HepG2 (cell line): ENCODE data around the gene TMEM63B. TPM values are rescaled to one million over a fixed set of nuclear protein-coding genes. Genes with fewer than 3 reads are reported as not detected.
"Not testable (repeated sequence)": the region's sequence is repeated elsewhere in the genome, so short reads cannot be mapped to it uniquely, and the experiment has no call there.

Experiments
- ATAC-seq: fragments of 200-7000 bp; cut with Tn5 transposase; 3 replicates; pipeline ENCODE4 v1.9.1; 2020; ENCODE audit warnings: mild to moderate bottlenecking, moderate library complexity
- BruUV-seq: library from RNA; stranded (reverse); fragments of 400-500 nt; replicated peaks from 2 replicates; lab custom pipeline; 2021; lab: Mats Ljungman, UMichigan
- CTCF ChIA-PET: fragments of 300-600 bp; formaldehyde crosslinking; extraction: SDS; loops from one replicate; lab custom pipeline; 2021; ENCODE audit warnings: low total read pairs, inconsistent platforms, low intra/inter-chr PET ratio; lab: Yijun Ruan, JAX
- POLR2A ChIA-PET: fragments of 350-600 bp; sonication (Branson Sonifier 250); formaldehyde crosslinking; loops from one replicate; lab custom pipeline; 2020; ENCODE audit warnings: antibody characterized with exemption, inconsistent platforms; lab: Yijun Ruan, JAX
- DNase-seq: peaks from one replicate; pipeline ENCODE4 v3.0.0-alpha.2; 2015; ENCODE audit warnings: low spot score
- FAIRE-seq: peaks from 3 replicates; lab custom pipeline; 2011; peaks lifted over from hg19 to GRCh38; lab: Jason Lieb, UNC
- H2AFZ ChIP-seq: one replicate; pipeline ENCODE4 v1.6.1; 2011; ENCODE audit warnings: low read length, inconsistent platforms
- H3K27ac ChIP-seq: fragments of 300-600 bp; 3 replicates; pipeline ENCODE4 v1.8.0; 2011; ENCODE audit warnings: mixed run types, mild to moderate bottlenecking, mixed read lengths, low read length, inconsistent platforms; ENCODE audit not compliant: insufficient read depth; ENCODE audit errors: extremely low read length
- H3K27me3 ChIP-seq, 2 experiments: fragments of 200-600 bp in 1 of 2; 2 replicates in 1 of 2; 3 replicates in 1 of 2; pipeline versions ENCODE4 v1.6.0 to v1.8.0; 2011; ENCODE audit warnings: low read length in 2 of 2, mild to moderate bottlenecking in 2 of 2, moderate library complexity in 2 of 2, inconsistent platforms in 1 of 2; ENCODE audit not compliant: insufficient read depth in 2 of 2, control insufficient read depth in 1 of 2
- H3K36me3 ChIP-seq, 2 experiments: fragments of 200-600 bp in 1 of 2; replicated peaks in 1 of 2; 2 replicates in 1 of 2; 3 replicates in 1 of 2; pipeline versions ENCODE4 v1.5.1 to v1.8.0; 2011; ENCODE audit warnings: low read length in 2 of 2, inconsistent platforms in 1 of 2; ENCODE audit not compliant: insufficient read depth in 2 of 2, control insufficient read depth in 1 of 2
- H3K4me1 ChIP-seq: 2 replicates; pipeline ENCODE4 v1.5.1; 2012; ENCODE audit warnings: low read length, inconsistent platforms; ENCODE audit not compliant: insufficient read depth
- H3K4me2 ChIP-seq: 2 replicates; pipeline ENCODE4 v1.6.0; 2011; ENCODE audit warnings: low read depth, low read length, inconsistent platforms
- H3K4me3 ChIP-seq, 3 experiments: fragments of 200-600 bp in 1 of 3; sonication (generic), shearing (Covaris generic) in 1 of 3; replicated peaks in 1 of 3; 2 replicates each; pipeline ENCODE4 v1.5.1; 2011 to 2016; ENCODE audit warnings: low read length in 3 of 3, inconsistent platforms in 2 of 3, low read depth in 2 of 3, mild to moderate bottlenecking in 2 of 3, control low read depth in 1 of 3, mixed read lengths in 1 of 3; ENCODE audit not compliant: insufficient read depth in 1 of 3
- H3K79me2 ChIP-seq: one replicate; pipeline ENCODE4 v1.6.1; 2011; ENCODE audit warnings: low read length, inconsistent platforms; ENCODE audit not compliant: insufficient read depth
- H3K9ac ChIP-seq: 2 replicates; pipeline ENCODE4 v1.6.0; 2011; ENCODE audit warnings: mild to moderate bottlenecking, low read depth, low read length, inconsistent platforms; ENCODE audit not compliant: insufficient read depth
- H3K9me3 ChIP-seq: 2 replicates; pipeline ENCODE4 v1.5.1; 2012; ENCODE audit warnings: mild to moderate bottlenecking, low read length
- H4K20me1 ChIP-seq: 2 replicates; pipeline ENCODE4 v1.6.0; 2011; ENCODE audit warnings: inconsistent platforms, mild to moderate bottlenecking, low read length, moderate library complexity; ENCODE audit not compliant: insufficient read depth
- ZNF646 ChIP-seq: sonication (generic); formaldehyde crosslinking; IDR thresholded peaks from 2 replicates; pipeline ENCODE4 v1.9.0; 2021; ENCODE audit warnings: mild to moderate bottlenecking, missing genetic modification reagents
- in situ Hi-C: cut with HindIII; loops from 2 replicates; pipeline ENCODE4 v1.10.0; 2017; ENCODE audit warnings: low pct_unique_long_range_greater_than_20kb; ENCODE audit not compliant: extremely low pct_ligation_motif_present
- intact Hi-C: fragments of 100-400 bp; cut with micrococcal nuclease; formaldehyde crosslinking; loops from one replicate; pipeline ENCODE4 v1.10.0; 2022; ENCODE audit not compliant: unreplicated experiment
- polyA plus RNA-seq, 8 experiments: library from polyadenylated mRNA; depleted of rRNA in 3 of 8; stranded (reverse) in 7 of 8; unstranded in 1 of 8; fragments of >200 nt; fragmentation: Illumina TruSeq in 4 of 8; extraction: Trizol in 4 of 8; gene quantifications; 2 replicates each; pipeline versions ENCODE4 v1.2.1 to v1.2.3, GENCODE V29; 2011 to 2016; ENCODE audit warnings: low read depth in 4 of 8, missing spikeins in 1 of 8, mixed read lengths in 1 of 8; ENCODE audit not compliant: insufficient read depth in 1 of 8
- total RNA-seq, 5 experiments: library from RNA; depleted of rRNA; stranded (reverse); fragments of >200 nt; fragmentation: Illumina TruSeq; extraction: Trizol; gene quantifications; 2 replicates each; pipeline ENCODE4 v1.2.3, GENCODE V29; 2016; ENCODE audit warnings: low read depth in 1 of 5

Gene TMEM63B
- total and polyA plus RNA-seq, 2 of the 13 experiments (the other 11 are each of a cell fraction or from before 2014, with no cell fraction given): 27.4 to 75.8 TPM

DNA sequence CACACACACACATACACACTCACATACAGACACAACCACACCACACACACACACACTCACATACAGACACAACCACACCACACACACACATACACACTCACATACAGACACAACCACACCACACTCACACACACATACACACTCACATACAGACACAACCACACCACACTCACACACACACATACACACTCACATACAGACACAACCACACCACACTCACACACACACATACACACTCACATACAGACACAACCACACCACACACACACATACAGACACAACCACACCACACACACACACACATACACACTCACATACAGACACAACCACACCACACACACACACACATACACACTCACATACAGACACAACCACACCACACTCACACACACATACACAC is 54.4 kb downstream of the TMEM63B start:
- POLR2A ChIA-PET, ATAC-seq, BruUV-seq, H4K20me1 ChIP-seq, H3K79me2 ChIP-seq, CTCF ChIA-PET, intact Hi-C loops, DNase-seq, H2AFZ ChIP-seq, H3K36me3 ChIP-seq, H3K9me3 ChIP-seq, H3K4me2 ChIP-seq, H3K4me3 ChIP-seq, H3K27ac ChIP-seq, in situ Hi-C loops, H3K9ac ChIP-seq, H3K27me3 ChIP-seq: not testable (repeated sequence)
- peaks cover 63% of the 10 kb centered on the region for H3K4me1 ChIP-seq
- FAIRE-seq: peak; percentile 49
- peak; percentile 92 for TF ChIP-seq ZNF646 (CRISPR knock-in tag)
